T-cell (primary cell): ENCODE measurements around the gene ZNF414. TPM values are rescaled to one million over a fixed set of nuclear protein-coding genes. Genes with fewer than 3 reads are reported as not detected.
A peak's percentile ranks its signal among the peaks of the same experiment; 100 is the strongest.

Experiments
- ATAC-seq, 4 experiments: fragments of 200-7000 bp in 3 of 4; fragments of 150-1000 bp in 1 of 4; cut with Tn5 transposase; replicated peaks in 1 of 4; 1 replicate in 3 of 4; 2 replicates in 1 of 4; pipeline ENCODE4 v1.10.0; 2021; ENCODE audit warnings: moderate library complexity in 3 of 4, mild to moderate bottlenecking in 2 of 4, moderate number of reproducible peaks in 1 of 4
- CTCF ChIA-PET, 2 donors: fragments of 300-600 bp; sonication (Branson Sonifier 250); formaldehyde crosslinking; loops; one replicate each; lab custom pipeline; 2022; ENCODE audit warnings: antibody characterized with exemption in 2 of 2; lab: Charles Lee
- POLR2A ChIA-PET, 2 donors: fragments of 300-600 bp; sonication (Branson Sonifier 250); formaldehyde crosslinking; loops; one replicate each; lab custom pipeline; 2022; ENCODE audit warnings: antibody characterized with exemption in 2 of 2; lab: Charles Lee
- DNase-seq, 35 experiments: peaks; one replicate each; pipeline versions ENCODE4 v3.0.0 to v3.0.0-alpha.2; 2013 to 2023
- H3K27ac ChIP-seq: one replicate; pipeline ENCODE4 v1.5.1; 2013; ENCODE audit warnings: low read length
- H3K27me3 ChIP-seq, 2 experiments: replicated peaks in 1 of 2; 1 replicate in 1 of 2; 2 replicates in 1 of 2; pipeline versions ENCODE4 v1.6.1 to v1.7.0; 2013; ENCODE audit warnings: low read length in 1 of 2, mixed read lengths in 1 of 2; ENCODE audit not compliant: control insufficient read depth in 2 of 2, insufficient read depth in 2 of 2; ENCODE audit errors: extremely low read depth in 1 of 2
- H3K36me3 ChIP-seq, 2 donors: 1 replicate in 1 of 2; 2 replicates in 1 of 2; pipeline versions ENCODE4 v1.6.1 to v1.7.0; 2013; ENCODE audit warnings: low read length in 1 of 2; ENCODE audit not compliant: control insufficient read depth in 2 of 2, insufficient read depth in 1 of 2; ENCODE audit errors: extremely low read depth in 1 of 2
- H3K4me1 ChIP-seq, 2 experiments: 1 replicate in 1 of 2; 2 replicates in 1 of 2; pipeline versions ENCODE4 v1.6.1 to v1.7.0; 2013; ENCODE audit warnings: low read length in 2 of 2, mixed read lengths in 1 of 2; ENCODE audit not compliant: insufficient read depth in 2 of 2, control insufficient read depth in 1 of 2; ENCODE audit errors: extremely low read depth in 1 of 2
- H3K4me3 ChIP-seq, 2 donors: 1 replicate in 1 of 2; 2 replicates in 1 of 2; pipeline versions ENCODE4 v1.5.1 to v1.7.0; 2013; ENCODE audit warnings: mild to moderate bottlenecking in 2 of 2, low read length in 1 of 2, moderate library complexity in 1 of 2; ENCODE audit not compliant: control insufficient read depth in 1 of 2; ENCODE audit errors: extremely low read depth in 1 of 2
- H3K9me3 ChIP-seq: 2 replicates; pipeline ENCODE4 v1.7.0; 2013
- H3K27ac Mint-ChIP-seq, 2 donors: one replicate each; pipeline ENCODE4 v1.8.0; 2020 to 2021; ENCODE audit warnings: mild to moderate bottlenecking in 2 of 2, mixed read lengths in 2 of 2
- H3K27me3 Mint-ChIP-seq, 2 donors: one replicate each; pipeline ENCODE4 v1.8.0; 2021 to 2022; ENCODE audit warnings: mixed read lengths in 2 of 2
- H3K36me3 Mint-ChIP-seq: one replicate; pipeline ENCODE4 v1.8.0; 2021; ENCODE audit warnings: mixed read lengths
- H3K4me1 Mint-ChIP-seq, 3 donors: one replicate each; pipeline ENCODE4 v1.8.0; 2020 to 2022; ENCODE audit warnings: mixed read lengths in 3 of 3, mild to moderate bottlenecking in 1 of 3
- H3K4me3 Mint-ChIP-seq, 3 donors: one replicate each; pipeline ENCODE4 v1.8.0; 2020 to 2022; ENCODE audit warnings: mild to moderate bottlenecking in 3 of 3, mixed read lengths in 3 of 3, moderate library complexity in 3 of 3
- H3K9me3 Mint-ChIP-seq, 3 donors: one replicate each; pipeline ENCODE4 v1.8.0; 2020 to 2022; ENCODE audit warnings: mixed read lengths in 3 of 3
- WGBS: methylation state at CpG from one replicate; pipeline ENCODE4 v1.1.5; 2013; ENCODE audit warnings: missing lambda C conversion rate; ENCODE audit not compliant: insufficient coverage; 5-methylcytosine and 5-hydroxymethylcytosine counted together
- total RNA-seq, 35 experiments: library from RNA in 6 of 35; stranded (reverse) in 6 of 35; fragments of 120-200 nt in 1 of 35; gene quantifications; one replicate each; pipeline versions ENCODE4 v1.2.1 to v1.2.4 and lab custom pipeline; 2013 to 2026

The ZNF414 gene
- total RNA-seq, 5 donors from 2014 or later (not counting 1 experiment from before 2014, with no cell fraction given), result 34.4 to 78.6 (median 67.2) TPM

DNA sequence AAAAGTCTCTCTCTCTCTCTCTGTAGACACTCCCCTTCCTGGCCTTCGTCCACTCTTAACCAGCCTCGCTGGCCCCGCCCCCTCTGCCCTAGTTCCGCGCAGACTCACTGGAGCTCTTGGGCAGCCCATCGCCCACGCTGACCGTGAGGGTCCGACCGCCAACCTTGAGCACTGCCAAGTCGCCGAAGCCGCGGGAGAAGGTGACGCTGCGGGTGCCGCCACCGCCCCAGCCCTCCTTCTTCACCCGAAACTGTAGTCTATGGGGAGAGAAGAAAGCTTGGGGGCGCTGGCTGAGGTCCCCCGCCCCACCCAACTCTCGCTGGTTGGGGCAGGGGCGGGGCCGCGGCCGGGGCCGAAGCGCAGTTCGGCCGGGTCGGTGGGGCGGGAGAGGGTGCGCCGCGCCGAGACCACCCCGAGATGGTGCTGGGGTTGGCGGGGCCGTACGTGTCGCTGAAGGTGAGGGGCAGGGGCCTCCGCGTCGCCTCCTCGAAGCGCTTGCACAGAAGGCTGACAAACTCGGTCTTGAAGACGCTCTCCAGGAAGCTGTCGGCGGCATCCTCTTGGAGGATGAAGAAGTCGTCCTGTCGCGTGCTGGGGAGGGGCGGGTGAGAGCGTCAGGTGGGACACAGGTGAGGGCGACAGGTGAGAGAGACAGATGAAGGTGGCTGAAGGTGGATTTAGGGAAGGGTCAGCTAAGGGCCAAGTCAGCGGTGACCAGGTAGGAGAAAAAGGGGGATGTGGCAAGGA, 12.6 kb upstream of the ZNF414 start:
- no peaks in the 10 kb centered on the region for H3K27me3 ChIP-seq
- peaks cover 0 to 79% of the 10 kb centered on the region in 2 donors for H3K36me3 ChIP-seq
- 92% methylated on average over 45 of the region's 57 CpGs for WGBS
- peaks cover 0 to 12% of the 10 kb centered on the region in 2 experiments for H3K4me1 ChIP-seq
- H3K27ac ChIP-seq, result no peak overlapping the region
- no peak overlapping the region for H3K4me3 ChIP-seq
- Mint-ChIP-seq H3K36me3 (peaks cover 36% of the 10 kb centered on the region), H3K4me3 (no peak overlapping the region), H3K9me3 (no peaks in the 10 kb centered on the region), H3K27ac (peak overlapping the region in 1 of 2 donors; percentile 36), H3K27me3 (no peaks in the 10 kb centered on the region), H3K4me1 (peaks cover 11 to 24% (median 23%) of the 10 kb centered on the region in 3 donors)
- CTCF ChIA-PET, result no interaction called here
- POLR2A ChIA-PET, result interaction anchor here in 1 of 2 donors (0.6 kb wide), 1 partner anchor 106 kb away, joined by 5 read pairs; no protein-coding TSS in a partner anchor
- DNase-seq, result no peak
- no peaks in the 10 kb centered on the region for H3K9me3 ChIP-seq
- ATAC-seq, result no peak

DNA sequence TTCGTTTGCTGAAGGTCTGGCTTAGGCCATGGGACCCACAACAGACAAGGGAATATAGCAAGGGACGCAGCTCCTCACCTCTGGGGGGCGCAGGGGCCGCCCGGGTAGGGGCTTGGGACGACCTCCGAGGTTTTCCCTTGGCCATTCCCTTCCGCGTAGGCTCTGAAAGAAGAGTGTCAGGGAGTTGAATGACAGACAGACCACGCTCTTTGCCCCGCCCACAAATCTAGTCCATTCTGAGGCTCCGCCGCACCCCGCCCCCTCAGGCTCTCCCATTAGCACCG, 11.4 kb upstream of the ZNF414 start:
- H3K4me3 ChIP-seq, result no peak overlapping the region
- no peaks in the 10 kb centered on the region for H3K27me3 ChIP-seq
- Mint-ChIP-seq H3K36me3 (peaks cover 41% of the 10 kb centered on the region), H3K27me3 (no peaks in the 10 kb centered on the region), H3K4me3 (no peak overlapping the region), H3K9me3 (no peaks in the 10 kb centered on the region), H3K4me1 (peaks cover 17 to 30% (median 23%) of the 10 kb centered on the region in 3 donors), H3K27ac (no peak overlapping the region)
- DNase-seq (no peak), ATAC-seq (peak in 1 of 4 experiments; percentile 7)
- ChIA-PET POLR2A (no interaction called here), CTCF (interaction anchor here in 1 of 2 donors (0.7 kb wide), 1 partner anchor 79 kb away, joined by 4 read pairs; no protein-coding TSS in a partner anchor)
- peaks cover 0 to 81% of the 10 kb centered on the region in 2 donors for H3K36me3 ChIP-seq
- H3K27ac ChIP-seq, result no peak overlapping the region
- peaks cover 0 to 23% of the 10 kb centered on the region in 2 experiments for H3K4me1 ChIP-seq
- 96% methylated on average over 8 of the region's 15 CpGs for WGBS
- no peaks in the 10 kb centered on the region for H3K9me3 ChIP-seq

DNA sequence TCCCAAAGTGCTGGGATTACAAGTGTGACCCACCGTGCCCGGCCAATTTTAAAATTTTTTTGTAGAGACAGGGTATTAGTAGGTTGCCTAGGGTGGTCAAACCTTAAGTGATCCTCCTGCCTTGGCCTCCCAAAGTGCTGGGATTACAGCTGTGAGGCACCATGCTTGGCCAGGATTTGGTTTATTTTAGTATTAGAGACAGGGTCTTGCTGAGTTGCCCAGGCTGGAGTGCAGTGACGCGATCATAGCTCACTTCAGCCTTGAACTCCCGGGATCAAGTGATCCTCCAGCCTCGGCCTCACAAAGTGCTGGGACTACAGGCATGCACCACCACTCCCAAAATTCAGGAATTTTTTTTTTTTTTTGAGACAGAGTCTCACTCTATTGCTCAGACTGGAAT, 5.4 kb upstream of the ZNF414 start:
- Mint-ChIP-seq H3K4me3 (peak overlapping the region in 1 of 3 donors; percentile 30), H3K4me1 (peaks cover 44 to 58% (median 48%) of the 10 kb centered on the region in 3 donors), H3K27ac (peak overlapping the region; percentile 92 to 99), H3K36me3 (peaks cover 12% of the 10 kb centered on the region), H3K27me3 (no peaks in the 10 kb centered on the region), H3K9me3 (no peaks in the 10 kb centered on the region)
- CTCF ChIA-PET, result interaction anchor here in 1 of 2 donors (0.7 kb wide), 1 partner anchor 55 kb away, joined by 3 read pairs; no protein-coding TSS in a partner anchor
- ATAC-seq (no peak), DNase-seq (no peak)
- Histone ChIP-seq H3K27ac (peak overlapping the region; percentile 55), H3K9me3 (no peaks in the 10 kb centered on the region), H3K4me3 (no peak overlapping the region), H3K36me3 (peaks cover 0 to 31% of the 10 kb centered on the region in 2 donors), H3K27me3 (no peaks in the 10 kb centered on the region), H3K4me1 (peaks cover 33 to 78% of the 10 kb centered on the region in 2 experiments)
- WGBS, result 100% methylated on average over 1 of the region's 6 CpGs
- POLR2A ChIA-PET, result interaction anchor here in 1 of 2 donors (0.6 kb wide), 1 partner anchor 76 kb away, joined by 3 read pairs; no protein-coding TSS in a partner anchor

DNA sequence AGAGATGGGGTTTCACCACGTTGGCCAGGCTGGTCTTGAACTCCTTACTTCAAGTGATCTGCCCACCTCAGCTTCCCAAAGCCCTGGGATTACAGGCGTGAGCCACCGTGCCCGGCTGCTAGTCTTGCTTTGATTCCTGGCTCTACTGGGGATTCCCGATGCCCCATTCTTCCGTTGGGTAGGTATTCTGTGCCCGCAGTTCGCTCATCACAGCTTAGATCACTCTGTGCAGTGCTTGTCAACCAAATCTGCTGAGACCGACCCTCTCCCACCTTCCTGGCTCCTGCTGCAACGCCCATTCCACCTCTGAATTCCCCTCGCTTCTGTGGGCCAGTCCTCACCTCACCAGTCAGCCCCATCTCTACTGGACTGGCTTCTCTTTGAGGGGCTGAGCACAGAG, 4.6 kb upstream of the ZNF414 start:
- H3K36me3 Mint-ChIP-seq, result peaks cover 12% of the 10 kb centered on the region
- H3K9me3 Mint-ChIP-seq, result no peaks in the 10 kb centered on the region
- Histone ChIP-seq H3K9me3 (no peaks in the 10 kb centered on the region), H3K27me3 (no peaks in the 10 kb centered on the region), H3K4me3 (no peak overlapping the region), H3K27ac (peak overlapping the region; percentile 85), H3K4me1 (peaks cover 34 to 83% of the 10 kb centered on the region in 2 experiments), H3K36me3 (peaks cover 0 to 26% of the 10 kb centered on the region in 2 donors)
- H3K27ac Mint-ChIP-seq, result peak overlapping the region; percentile 99 to 100
- peak in 1 of 35 experiments; percentile 56 for DNase-seq
- 56% methylated on average over 9 of the region's 11 CpGs for WGBS
- peaks cover 53 to 65% (median 53%) of the 10 kb centered on the region in 3 donors for H3K4me1 Mint-ChIP-seq
- H3K4me3 Mint-ChIP-seq, result peak overlapping the region; percentile 17 to 90 (median 73)
- ChIA-PET POLR2A (no interaction called here), CTCF (interaction anchor here in 1 of 2 donors (0.7 to 1.2 kb wide), 3 partner anchors 129 to 361 kb away, joined by 3 read pairs; partner anchors contain the start of gene RAB11B)
- no peaks in the 10 kb centered on the region for H3K27me3 Mint-ChIP-seq
- ATAC-seq, result no peak

DNA sequence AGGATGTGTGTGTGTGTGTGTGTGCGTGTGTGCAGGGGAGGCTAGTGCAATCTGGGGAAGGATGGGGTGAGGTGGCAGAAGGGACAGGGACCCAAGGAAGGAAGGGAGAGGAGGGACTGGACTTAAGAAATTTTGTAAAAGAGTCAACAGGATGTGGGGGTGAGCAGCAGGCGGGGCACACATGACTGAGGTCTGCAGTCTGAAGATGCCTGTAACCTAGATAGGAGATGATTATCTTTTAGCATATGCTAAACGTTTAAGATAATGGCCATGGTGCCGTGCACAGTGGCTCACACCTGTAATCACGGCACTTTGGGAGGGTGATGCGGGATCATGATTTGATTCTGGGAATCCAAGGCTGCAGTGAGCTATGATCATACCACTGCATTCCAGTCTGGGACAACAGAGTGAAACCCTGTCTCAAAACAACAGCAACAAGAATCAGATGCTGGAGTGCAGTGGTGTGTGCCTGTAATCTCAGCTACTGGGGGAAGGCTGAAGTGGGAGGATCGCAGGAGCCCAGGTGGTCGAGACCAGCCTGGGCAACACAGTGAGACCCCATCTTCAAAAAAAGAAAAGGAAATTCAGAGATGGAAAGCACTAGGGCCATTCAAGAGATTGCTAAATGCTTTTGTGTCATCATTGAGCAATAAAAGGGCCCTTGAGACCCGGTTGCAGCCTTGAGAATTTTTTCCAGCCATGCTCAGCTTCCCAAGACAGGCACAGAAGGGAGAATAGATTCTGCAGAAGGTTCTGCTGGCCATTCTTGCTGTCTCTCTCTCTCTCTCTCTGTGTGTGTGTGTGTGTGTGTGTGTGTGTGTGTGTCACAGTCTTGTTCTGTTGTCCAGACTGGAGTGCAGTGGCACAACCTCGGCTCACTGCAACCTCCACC, 3.8 kb upstream of the ZNF414 start:
- ATAC-seq (peak; percentile 35 to 57 (median 47)), DNase-seq (peak; percentile 36 to 80 (median 63))
- no peaks in the 10 kb centered on the region for H3K27me3 Mint-ChIP-seq
- H3K9me3 Mint-ChIP-seq, result no peaks in the 10 kb centered on the region
- H3K36me3 Mint-ChIP-seq, result peaks cover 12% of the 10 kb centered on the region
- peak overlapping the region; percentile 99 to 100 for H3K27ac Mint-ChIP-seq
- H3K9me3 ChIP-seq, result no peaks in the 10 kb centered on the region
- H3K4me3 Mint-ChIP-seq, result peak overlapping the region; percentile 73 to 90 (median 76)
- peaks cover 0 to 19% of the 10 kb centered on the region in 2 donors for H3K36me3 ChIP-seq
- H3K27me3 ChIP-seq, result no peaks in the 10 kb centered on the region
- ChIA-PET CTCF (interaction anchor here in 1 of 2 donors (0.6 to 1.2 kb wide), 5 partner anchors 62 to 361 kb away, joined by 3 to 7 read pairs (median 3); partner anchors contain the start of genes MARCHF2 and RAB11B), POLR2A (no interaction called here)
- peak overlapping the region; percentile 11 to 44 for H3K4me3 ChIP-seq
- peak overlapping the region; percentile 85 for H3K27ac ChIP-seq
- 5% methylated on average over 9 of the region's 10 CpGs for WGBS
- peaks cover 58 to 71% (median 58%) of the 10 kb centered on the region in 3 donors for H3K4me1 Mint-ChIP-seq
- H3K4me1 ChIP-seq, result peaks cover 40 to 91% of the 10 kb centered on the region in 2 experiments

DNA sequence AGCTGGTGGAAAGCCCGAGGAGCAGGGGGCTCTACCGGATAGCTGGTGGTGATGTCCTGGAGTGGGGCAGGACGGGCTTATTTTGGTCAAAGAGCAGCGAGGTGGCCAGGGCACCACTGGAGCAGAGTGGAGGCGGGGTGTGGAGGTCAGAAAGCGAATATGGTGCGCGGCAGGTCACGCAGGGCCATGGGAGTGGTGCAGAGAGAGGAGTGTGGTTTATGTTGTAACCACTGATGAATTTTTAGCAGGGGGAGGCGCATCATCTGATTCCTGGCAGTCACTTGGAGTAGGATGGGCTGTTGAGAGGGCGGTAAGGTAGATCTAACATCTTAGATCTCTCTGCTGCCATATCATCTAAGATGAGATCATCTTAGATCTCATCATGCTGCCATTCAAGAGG, 1.4 kb upstream of the ZNF414 start:
- H3K9me3 ChIP-seq, result no peaks in the 10 kb centered on the region
- ChIA-PET POLR2A (no interaction called here), CTCF (no interaction called here)
- peak overlapping the region; percentile 99 to 100 for H3K27ac Mint-ChIP-seq
- ATAC-seq, result peak; percentile 14 to 54 (median 21)
- no peaks in the 10 kb centered on the region for H3K36me3 Mint-ChIP-seq
- H3K9me3 Mint-ChIP-seq, result no peaks in the 10 kb centered on the region
- no peaks in the 10 kb centered on the region for H3K27me3 ChIP-seq
- H3K27me3 Mint-ChIP-seq, result no peaks in the 10 kb centered on the region
- peak overlapping the region; percentile 85 for H3K27ac ChIP-seq
- 48% methylated on average over 8 of the region's 11 CpGs for WGBS
- H3K4me3 Mint-ChIP-seq, result peak overlapping the region; percentile 74 to 90 (median 89)
- H3K4me3 ChIP-seq, result no peak overlapping the region
- DNase-seq, result peak; percentile 30 to 83 (median 66)
- peaks cover 58 to 72% (median 59%) of the 10 kb centered on the region in 3 donors for H3K4me1 Mint-ChIP-seq
- peaks cover 6 to 12% of the 10 kb centered on the region in 2 donors for H3K36me3 ChIP-seq
- H3K4me1 ChIP-seq, result peaks cover 43 to 86% of the 10 kb centered on the region in 2 experiments
